GM23248 (cell line): ENCODE measurements around the gene MOB3B. TPM values are rescaled to one million over a fixed set of nuclear protein-coding genes. Genes with fewer than 3 reads are reported as not detected.

Experiments used
- DNase-seq: peaks from one replicate; pipeline ENCODE4 v3.0.0-alpha.2; 2015
- H2AFZ ChIP-seq: fragments of 200-600 bp; sonication (generic); 2 replicates; pipeline ENCODE4 v1.6.1; 2016; ENCODE audit warnings: antibody characterized with exemption
- H3F3A ChIP-seq: fragments of 200-600 bp; sonication (generic); 2 replicates; pipeline ENCODE4 v1.6.1; 2016; ENCODE audit warnings: mild to moderate bottlenecking, antibody characterized with exemption, mixed run types; ENCODE audit not compliant: insufficient read depth
- H3K27ac ChIP-seq: fragments of 200-600 bp; sonication (generic); 2 replicates; pipeline ENCODE4 v1.5.1; 2016; ENCODE audit warnings: mild to moderate bottlenecking
- H3K27me3 ChIP-seq: fragments of 200-600 bp; sonication (generic); replicated peaks from 2 replicates; pipeline ENCODE4 v1.6.1; 2016; ENCODE audit warnings: mild to moderate bottlenecking; ENCODE audit not compliant: insufficient read depth
- H3K36me3 ChIP-seq: fragments of 200-600 bp; sonication (generic); 2 replicates; pipeline ENCODE4 v1.6.1; 2016; ENCODE audit warnings: low read depth, mild to moderate bottlenecking
- H3K4me1 ChIP-seq: fragments of 200-600 bp; sonication (generic); 2 replicates; pipeline ENCODE4 v1.6.1; 2016; ENCODE audit warnings: mild to moderate bottlenecking; ENCODE audit not compliant: insufficient read depth
- H3K4me2 ChIP-seq: fragments of 200-600 bp; sonication (generic); one replicate; pipeline ENCODE4 v1.6.1; 2016; ENCODE audit warnings: mild to moderate bottlenecking; ENCODE audit not compliant: unreplicated experiment
- H3K4me3 ChIP-seq: fragments of 200-600 bp; sonication (generic); 2 replicates; pipeline ENCODE4 v1.5.1; 2016; ENCODE audit warnings: mild to moderate bottlenecking
- H3K79me2 ChIP-seq: fragments of 200-600 bp; sonication (generic); 2 replicates; pipeline ENCODE4 v1.6.1; 2016; ENCODE audit warnings: mild to moderate bottlenecking; ENCODE audit not compliant: insufficient read depth
- H3K9ac ChIP-seq: fragments of 200-600 bp; sonication (generic); 2 replicates; pipeline ENCODE4 v1.6.1; 2016; ENCODE audit warnings: mild to moderate bottlenecking
- H3K9me2 ChIP-seq: fragments of 200-600 bp; sonication (generic); 2 replicates; pipeline ENCODE4 v1.6.1; 2016; ENCODE audit warnings: mixed run types, mild to moderate bottlenecking, moderate library complexity; ENCODE audit not compliant: insufficient read depth
- H3K9me3 ChIP-seq: fragments of 200-600 bp; sonication (generic); one replicate; pipeline ENCODE4 v1.6.1; 2017; ENCODE audit warnings: low read depth
- H4K20me1 ChIP-seq: fragments of 200-600 bp; sonication (generic); 2 replicates; pipeline ENCODE4 v1.6.0; 2016; ENCODE audit not compliant: insufficient read depth
- EZH2 ChIP-seq: fragments of 200-600 bp; sonication (generic); IDR thresholded peaks from 2 replicates; pipeline ENCODE4 v1.6.1; 2018; ENCODE audit warnings: antibody characterized with exemption, mild to moderate bottlenecking; ENCODE audit not compliant: insufficient read depth, poor library complexity, severe bottlenecking
- EZH2phosphoT487 ChIP-seq: fragments of 200-600 bp; sonication (generic); IDR thresholded peaks from 2 replicates; pipeline ENCODE4 v1.6.1; 2018; ENCODE audit warnings: antibody characterized with exemption, moderate library complexity, mild to moderate bottlenecking, low read depth; ENCODE audit not compliant: insufficient read depth
- WGBS, 2 experiments: methylation state at CpG; one replicate each; pipeline ENCODE4 v1.1.6; 2015 to 2017; ENCODE audit warnings: low lambda C conversion rate in 2 of 2, low coverage in 1 of 2; ENCODE audit errors: missing lambda C conversion rate in 2 of 2; 5-methylcytosine and 5-hydroxymethylcytosine counted together
- in situ Hi-C: fragments of 300-500 bp; cut with MboI; formaldehyde crosslinking; loops from 2 replicates; pipeline ENCODE4 v1.15.0; 2020
- polyA plus RNA-seq: library from polyadenylated mRNA; unstranded; fragments of >200 nt; fragmentation: Nextera tagmentation; extraction: Ambion mirVana; gene quantifications from 2 replicates; pipeline ENCODE4 v1.2.1, GENCODE V29; 2016
- total RNA-seq: library from RNA; depleted of rRNA; stranded (reverse); fragments of >200 nt; shearing (Covaris generic); gene quantifications from 2 replicates; pipeline ENCODE4 v1.2.3, GENCODE V29; 2014

Gene MOB3B
- total and polyA plus RNA-seq, 2 experiments from 2014 or later, result 0.06 TPM; not detected in 1

DNA sequence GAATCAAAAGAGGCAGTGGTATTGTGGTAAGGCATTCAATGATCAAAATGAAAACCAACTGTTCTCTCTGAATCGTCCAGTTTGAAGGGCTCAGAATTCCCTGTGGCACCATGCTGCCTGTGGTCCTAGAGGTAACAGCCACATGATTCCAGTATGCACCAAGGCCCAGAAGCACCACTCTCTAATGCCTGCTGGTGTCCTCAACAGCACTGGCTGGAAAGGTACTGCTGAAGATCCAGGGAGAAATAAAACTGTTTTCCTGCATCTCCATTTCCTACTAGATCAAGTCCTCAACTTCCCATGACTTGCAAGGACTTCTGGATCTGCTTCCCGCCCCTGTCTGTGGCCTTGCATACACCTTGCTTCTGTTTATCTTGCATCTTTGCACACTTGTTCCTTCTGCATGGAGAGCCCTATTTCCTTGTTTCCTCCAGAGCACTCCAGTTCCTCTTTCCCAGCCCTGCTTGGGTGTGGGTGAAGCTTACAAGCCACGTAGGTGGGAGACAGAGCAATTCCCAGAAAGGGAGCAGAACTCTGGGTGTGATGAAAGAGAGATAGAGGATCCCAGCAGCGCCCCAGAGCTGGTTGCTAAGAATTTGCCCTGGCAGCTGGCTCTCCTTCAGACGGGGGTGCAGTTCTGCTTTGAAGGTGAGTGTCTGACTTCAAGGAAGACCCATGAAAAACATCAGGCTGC lies 191.6 kb downstream of the MOB3B start:
- Histone ChIP-seq H3K9me2 (no peaks in the 10 kb centered on the region), H3K4me1 (no peaks in the 10 kb centered on the region), H4K20me1 (no peaks in the 10 kb centered on the region), H3K4me3 (no peak overlapping the region), H3K9me3 (no peaks in the 10 kb centered on the region), H3K27me3 (no peaks in the 10 kb centered on the region; the same call in 1 of the 2 replicates), H3K79me2 (no peaks in the 10 kb centered on the region), H2AFZ (no peak overlapping the region), H3K36me3 (no peaks in the 10 kb centered on the region), H3K9ac (no peak overlapping the region), H3K4me2 (no peak overlapping the region), H3K27ac (no peak overlapping the region), H3F3A (no peaks in the 10 kb centered on the region)
- no peak for DNase-seq
- TF ChIP-seq EZH2 (no peak), EZH2phosphoT487 (no peak)
- WGBS, 2 experiments, result 60 to 63% methylated on average over 5 of the region's 5 CpGs
- in situ Hi-C loops, result loop anchor here (25.0 kb wide), 1 partner anchor 724 kb away; no protein-coding TSS in a partner anchor

DNA sequence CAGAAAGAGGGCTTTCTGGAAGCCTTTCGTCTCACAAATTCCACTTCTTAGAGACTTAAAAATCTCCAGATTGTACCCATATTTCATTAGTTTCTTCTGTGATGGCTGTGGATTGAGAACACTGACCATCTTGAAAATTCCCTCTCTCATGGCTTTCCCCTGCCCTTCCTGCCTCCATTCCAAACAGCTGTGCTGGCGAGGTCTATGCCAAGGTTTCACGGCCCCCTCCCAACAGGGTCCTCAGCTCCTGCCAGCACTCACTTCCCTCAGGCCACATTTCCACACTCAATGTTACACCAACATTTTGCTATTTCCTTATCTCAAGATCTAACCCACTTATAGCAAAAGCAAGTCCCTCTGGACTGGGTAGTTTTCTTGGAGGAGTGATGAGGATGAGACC lies 192.4 kb downstream of the MOB3B start:
- Histone ChIP-seq H3F3A (no peaks in the 10 kb centered on the region), H3K36me3 (no peaks in the 10 kb centered on the region), H3K79me2 (no peaks in the 10 kb centered on the region), H3K9me3 (no peaks in the 10 kb centered on the region), H3K27ac (no peak overlapping the region), H3K9me2 (no peaks in the 10 kb centered on the region), H2AFZ (no peak overlapping the region), H3K9ac (no peak overlapping the region), H3K4me2 (no peak overlapping the region), H3K4me1 (no peaks in the 10 kb centered on the region), H3K4me3 (no peak overlapping the region), H3K27me3 (no peaks in the 10 kb centered on the region; the same call in 1 of the 2 replicates), H4K20me1 (no peaks in the 10 kb centered on the region)
- in situ Hi-C loops, result loop anchor here (25.0 kb wide), 1 partner anchor 725 kb away; no protein-coding TSS in a partner anchor
- WGBS, 2 experiments, result 83 to 87% methylated on average over 3 of the region's 3 CpGs
- no peak for TF ChIP-seq EZH2phosphoT487
- TF ChIP-seq EZH2, result no peak
- no peak for DNase-seq

DNA sequence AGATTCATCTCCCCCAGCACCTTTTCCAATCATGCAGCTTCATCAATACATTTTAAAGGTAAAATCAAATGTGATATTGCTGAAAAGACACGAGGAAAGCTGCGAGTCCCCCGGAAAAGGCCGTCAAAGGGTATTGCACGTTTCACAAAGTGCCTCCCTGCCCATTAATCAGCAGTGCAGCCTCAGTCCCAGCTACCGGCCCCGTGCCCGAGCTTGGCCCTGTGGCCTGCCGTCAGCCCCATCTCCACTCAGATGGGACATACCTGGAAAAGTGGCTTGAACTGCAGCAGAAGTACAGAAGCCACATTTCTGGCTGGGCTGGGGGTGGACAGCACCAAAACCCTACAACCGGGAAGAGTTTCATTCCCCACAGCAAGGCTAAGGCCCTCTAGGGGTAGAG lies 192.8 kb downstream of the MOB3B start:
- no peak for TF ChIP-seq EZH2phosphoT487
- no peak for TF ChIP-seq EZH2
- Histone ChIP-seq H2AFZ (no peak overlapping the region), H3K27ac (no peak overlapping the region), H3K9me2 (no peaks in the 10 kb centered on the region), H3K36me3 (no peaks in the 10 kb centered on the region), H3F3A (no peaks in the 10 kb centered on the region), H3K4me1 (no peaks in the 10 kb centered on the region), H3K4me3 (no peak overlapping the region), H3K79me2 (no peaks in the 10 kb centered on the region), H3K9me3 (no peaks in the 10 kb centered on the region), H3K27me3 (no peaks in the 10 kb centered on the region; the same call in 1 of the 2 replicates), H3K4me2 (no peak overlapping the region), H4K20me1 (no peaks in the 10 kb centered on the region), H3K9ac (no peak overlapping the region)
- no peak for DNase-seq
- WGBS, 2 experiments, result 85 to 90% methylated on average over 10 of the region's 10 CpGs
- in situ Hi-C loops, result loop anchor here (25.0 kb wide), 1 partner anchor 725 kb away; no protein-coding TSS in a partner anchor

DNA sequence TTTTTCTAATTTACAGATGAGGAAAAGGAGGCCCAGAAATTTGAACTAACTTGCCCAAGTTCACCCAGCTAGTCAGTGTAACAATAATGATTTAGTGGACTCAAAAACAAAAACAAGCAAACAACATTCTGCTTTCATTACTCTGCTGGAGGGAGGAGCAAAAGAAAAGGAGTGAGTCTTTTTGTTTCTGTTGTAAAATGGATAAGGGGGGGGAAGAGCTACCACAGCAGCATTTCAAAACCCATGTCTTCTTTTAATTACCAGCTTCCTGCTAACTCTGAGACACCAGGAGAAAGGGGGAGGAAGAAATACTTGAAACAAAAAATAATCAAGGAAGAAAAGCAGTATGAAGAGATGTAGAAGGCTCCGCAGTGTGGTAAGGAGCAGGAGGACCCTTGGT lies 193.5 kb downstream of the MOB3B start:
- WGBS, 2 experiments, result 91 to 96% methylated on average over 1 of the region's 1 CpG
- in situ Hi-C loops, result loop anchor here (25.0 kb wide), 1 partner anchor 726 kb away; no protein-coding TSS in a partner anchor
- no peaks in the 10 kb centered on the region for H3K4me1 ChIP-seq
- no peaks in the 10 kb centered on the region for H3K36me3 ChIP-seq
- no peaks in the 10 kb centered on the region for H3K9me3 ChIP-seq
- no peak overlapping the region for H3K4me2 ChIP-seq
- no peaks in the 10 kb centered on the region for H3K79me2 ChIP-seq
- H3K9ac ChIP-seq, result no peak overlapping the region
- no peak overlapping the region for H3K4me3 ChIP-seq
- H2AFZ ChIP-seq, result no peak overlapping the region
- H3K9me2 ChIP-seq, result no peaks in the 10 kb centered on the region
- no peak for DNase-seq
- H4K20me1 ChIP-seq, result no peaks in the 10 kb centered on the region
- H3K27me3 ChIP-seq, result peaks cover 2% of the 10 kb centered on the region; the same call in 1 of the 2 replicates
- H3F3A ChIP-seq, result no peaks in the 10 kb centered on the region
- H3K27ac ChIP-seq, result no peak overlapping the region
- TF ChIP-seq EZH2phosphoT487 (no peak), EZH2 (no peak)
